Measurements from ENCODE around the gene RNF34. TPM values are rescaled to one million over a fixed set of nuclear protein-coding genes. Genes with fewer than 3 reads are reported as not detected.
A peak's percentile ranks its signal among the peaks of the same experiment; 100 is the strongest.

Gene RNF34
- total RNA-seq, 4 donors from 2014 or later = 39.8 to 44.7 (median 41.6) TPM

DNA sequence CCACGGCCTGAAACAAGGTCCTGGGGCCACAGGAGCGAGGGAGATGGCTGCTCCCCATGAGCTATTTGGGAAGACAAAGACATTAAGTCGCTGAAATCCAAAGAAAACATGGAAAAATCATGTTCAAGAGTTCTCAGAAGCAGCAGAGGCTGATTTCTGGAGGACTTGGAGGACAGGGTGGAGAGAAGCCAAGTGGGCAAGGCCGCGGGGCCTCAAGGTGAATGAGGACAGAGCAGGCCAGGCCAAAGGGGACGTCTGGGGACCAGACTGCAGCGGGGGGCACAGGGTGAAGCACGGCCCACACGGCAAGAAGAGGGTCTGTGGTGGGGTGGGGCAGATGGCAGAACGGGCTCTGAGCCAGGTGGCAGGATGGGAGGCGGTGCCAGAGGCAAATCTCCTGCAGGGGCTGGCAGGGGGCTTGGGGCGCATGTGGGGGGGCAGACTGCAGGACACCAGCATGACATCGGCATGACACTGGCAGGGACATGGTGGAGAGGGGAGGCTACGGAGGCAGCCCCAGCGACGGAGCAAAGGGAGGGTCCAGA lies 48.9 kb downstream of the RNF34 start:
- TF ChIP-seq, protein P1, sequence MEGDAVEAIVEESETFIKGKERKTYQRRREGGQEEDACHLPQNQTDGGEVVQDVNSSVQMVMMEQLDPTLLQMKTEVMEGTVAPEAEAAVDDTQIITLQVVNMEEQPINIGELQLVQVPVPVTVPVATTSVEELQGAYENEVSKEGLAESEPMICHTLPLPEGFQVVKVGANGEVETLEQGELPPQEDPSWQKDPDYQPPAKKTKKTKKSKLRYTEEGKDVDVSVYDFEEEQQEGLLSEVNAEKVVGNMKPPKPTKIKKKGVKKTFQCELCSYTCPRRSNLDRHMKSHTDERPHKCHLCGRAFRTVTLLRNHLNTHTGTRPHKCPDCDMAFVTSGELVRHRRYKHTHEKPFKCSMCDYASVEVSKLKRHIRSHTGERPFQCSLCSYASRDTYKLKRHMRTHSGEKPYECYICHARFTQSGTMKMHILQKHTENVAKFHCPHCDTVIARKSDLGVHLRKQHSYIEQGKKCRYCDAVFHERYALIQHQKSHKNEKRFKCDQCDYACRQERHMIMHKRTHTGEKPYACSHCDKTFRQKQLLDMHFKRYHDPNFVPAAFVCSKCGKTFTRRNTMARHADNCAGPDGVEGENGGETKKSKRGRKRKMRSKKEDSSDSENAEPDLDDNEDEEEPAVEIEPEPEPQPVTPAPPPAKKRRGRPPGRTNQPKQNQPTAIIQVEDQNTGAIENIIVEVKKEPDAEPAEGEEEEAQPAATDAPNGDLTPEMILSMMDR (IDR thresholded peaks at IDR 0.05) = no peak
- no peak overlapping the region for H3K4me3 ChIP-seq
- no peak overlapping the region for H3K27ac ChIP-seq
- H3K36me3 ChIP-seq = peaks cover 0 to 19% (median 0%) of the 10 kb centered on the region in 3 donors
- no peaks in the 10 kb centered on the region for H3K27me3 ChIP-seq
- 80 to 86% methylated on average over 16 of the region's 16 CpGs for WGBS, 2 donors
- peaks cover 0 to 43% (median 15%) of the 10 kb centered on the region in 4 donors for H3K4me1 ChIP-seq
- H3K9me3 ChIP-seq = no peaks in the 10 kb centered on the region
- no peak for DNase-seq (ENCODE audit: low spot score in 2 of 2)

- TF ChIP-seq, protein P1 (IDR thresholded peaks at IDR 0.05) = no peak
- TF ChIP-seq EP300 (IDR thresholded peaks at IDR 0.05) (no peak), POLR2A (IDR thresholded peaks at IDR 0.05) (no peak)
- WGBS, 2 donors = 18 to 25% methylated on average over 4 of the region's 4 CpGs
- H3K4me3 ChIP-seq = peak overlapping the region in 2 of 4 donors; percentile 16 to 28
- H3K27ac ChIP-seq = peak overlapping the region in 3 of 4 donors; percentile 58 to 76 (median 75)
- H3K4me1 ChIP-seq = peaks cover 0 to 44% (median 15%) of the 10 kb centered on the region in 4 donors
- no peaks in the 10 kb centered on the region for H3K9me3 ChIP-seq
- no peaks in the 10 kb centered on the region for H3K27me3 ChIP-seq
- H3K36me3 ChIP-seq = peaks cover 0 to 3% (median 0%) of the 10 kb centered on the region in 3 donors
- DNase-seq (ENCODE audit: low spot score in 2 of 2) = no peak
These were observed 52.0 kb downstream of the RNF34 start for GRCh38 chr12:121451961-121452339.

- H3K36me3 ChIP-seq = peaks cover 0 to 3% (median 0%) of the 10 kb centered on the region in 3 donors
- no peak for DNase-seq (ENCODE audit: low spot score in 2 of 2)
- peak overlapping the region in 3 of 4 donors; percentile 58 to 76 (median 75) for H3K27ac ChIP-seq
- 39 to 57% methylated on average over 16 to 35 of the region's 35 CpGs for WGBS, 2 donors
- no peaks in the 10 kb centered on the region for H3K9me3 ChIP-seq
- TF ChIP-seq POLR2A (IDR thresholded peaks at IDR 0.05) (no peak), EP300 (IDR thresholded peaks at IDR 0.05) (no peak)
- TF ChIP-seq, protein P1 (IDR thresholded peaks at IDR 0.05) = no peak
- no peaks in the 10 kb centered on the region for H3K27me3 ChIP-seq
- peaks cover 0 to 42% (median 15%) of the 10 kb centered on the region in 4 donors for H3K4me1 ChIP-seq
- H3K4me3 ChIP-seq = peak overlapping the region in 2 of 4 donors; percentile 16 to 28
These were observed 52.5 kb downstream of the RNF34 start for GRCh38 chr12:121452340-121452984.

DNA sequence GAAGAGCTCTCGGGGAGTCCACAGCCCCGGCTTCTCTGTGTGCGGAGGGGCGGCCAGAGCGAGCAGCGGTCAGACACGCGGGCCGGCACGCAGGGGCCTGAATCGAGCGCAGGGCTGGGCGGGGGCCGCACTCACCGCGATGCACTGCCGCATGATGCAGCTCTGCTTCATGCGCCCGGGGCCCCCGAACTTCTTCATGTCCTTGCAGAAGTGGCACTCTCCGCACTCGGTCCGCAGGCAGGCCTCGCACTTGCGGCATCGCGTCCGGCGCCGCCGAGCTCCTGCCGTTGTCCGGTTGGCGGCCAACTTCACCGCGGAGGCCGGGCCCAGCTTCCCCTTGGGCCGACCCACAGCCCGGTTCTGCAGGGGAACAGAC lies 53.1 kb downstream of the RNF34 start:
- WGBS, 2 donors = 87 to 89% methylated on average over 35 to 39 of the region's 39 CpGs
- H3K4me1 ChIP-seq = peaks cover 0 to 37% (median 15%) of the 10 kb centered on the region in 4 donors
- H3K36me3 ChIP-seq = peaks cover 0 to 3% (median 0%) of the 10 kb centered on the region in 3 donors
- H3K4me3 ChIP-seq = no peak overlapping the region
- no peak for DNase-seq (ENCODE audit: low spot score in 2 of 2)
- TF ChIP-seq POLR2A (IDR thresholded peaks at IDR 0.05) (no peak), EP300 (IDR thresholded peaks at IDR 0.05) (no peak)
- TF ChIP-seq, protein P1 (IDR thresholded peaks at IDR 0.05) = no peak
- H3K9me3 ChIP-seq = no peaks in the 10 kb centered on the region
- peak overlapping the region in 2 of 4 donors; percentile 75 to 76 for H3K27ac ChIP-seq
- no peaks in the 10 kb centered on the region for H3K27me3 ChIP-seq

- Histone ChIP-seq H3K36me3 (peaks cover 0 to 3% (median 0%) of the 10 kb centered on the region in 3 donors), H3K4me3 (no peak overlapping the region), H3K27me3 (no peaks in the 10 kb centered on the region), H3K4me1 (peaks cover 0 to 37% (median 15%) of the 10 kb centered on the region in 4 donors), H3K9me3 (no peaks in the 10 kb centered on the region), H3K27ac (peak overlapping the region in 1 of 4 donors; percentile 75)
- 75% methylated on average over 18 of the region's 18 CpGs for WGBS, 2 donors
- TF ChIP-seq POLR2A (IDR thresholded peaks at IDR 0.05) (no peak), EP300 (IDR thresholded peaks at IDR 0.05) (no peak)
- TF ChIP-seq, protein P1 (IDR thresholded peaks at IDR 0.05) = no peak
- DNase-seq (ENCODE audit: low spot score in 2 of 2) = no peak
These were observed 53.7 kb downstream of the RNF34 start for GRCh38 chr12:121453629-121454028.

Measured in tibial nerve (tissue), 4 donors.